ENCODE measurements around the gene C18orf54.
"Not testable (repeated sequence)": the region's sequence is repeated elsewhere in the genome, so short reads cannot be mapped to it uniquely, and the experiment has no call there.

Gene C18orf54

GRCh38 chr18:54357660-54358494 is at the start of gene C18orf54, which contains the start of gene STARD6:
C18orf54 (plus strand) TSS chr18:54357906; CDS start chr18:54360573, 2,667 bp downstream.
STARD6 (minus strand) TSS chr18:54357858; CDS start chr18:54354573, 3,285 bp downstream.
- DNase-seq (ENCODE audit: low spot score) = peak; percentile 94

- not testable (repeated sequence) for DNase-seq (ENCODE audit: low spot score)
Observed at GRCh38 chr18:54309564-54309963, 48.1 kb upstream of the C18orf54 start.

GRCh38 chr18:54316071-54316820 is 41.5 kb upstream of the C18orf54 start:
- DNase-seq (ENCODE audit: low spot score) = no peak

GRCh38 chr18:54323561-54323960 is 34.1 kb upstream of the C18orf54 start:
- no peak for DNase-seq (ENCODE audit: low spot score)

GRCh38 chr18:54323970-54324369 is 33.7 kb upstream of the C18orf54 start:
- no peak for DNase-seq (ENCODE audit: low spot score)

- no peak for DNase-seq (ENCODE audit: low spot score)
Observed at GRCh38 chr18:54327818-54328217, 29.9 kb upstream of the C18orf54 start.

GRCh38 chr18:54329787-54330186 is 27.9 kb upstream of the C18orf54 start:
- DNase-seq (ENCODE audit: low spot score) = no peak

GRCh38 chr18:54330768-54331548 is 26.7 kb upstream of the C18orf54 start:
- no peak for DNase-seq (ENCODE audit: low spot score)

- DNase-seq (ENCODE audit: low spot score) = no peak
Observed at GRCh38 chr18:54335638-54336173, 22.0 kb upstream of the C18orf54 start.

GRCh38 chr18:54338230-54338629 is 19.5 kb upstream of the C18orf54 start:
- DNase-seq (ENCODE audit: low spot score) = no peak

GRCh38 chr18:54351186-54351585 is 6.5 kb upstream of the C18orf54 start:
- no peak for DNase-seq (ENCODE audit: low spot score)

GRCh38 chr18:54357082-54357659 is 535 bp upstream of the C18orf54 start:
- DNase-seq (ENCODE audit: low spot score) = no peak

GRCh38 chr18:54358495-54359040 is 862 bp downstream of the C18orf54 start:
- DNase-seq (ENCODE audit: low spot score) = peak; percentile 37

- no peak for DNase-seq (ENCODE audit: low spot score)
Observed at GRCh38 chr18:54359233-54359632, 1.5 kb downstream of the C18orf54 start.

- no peak for DNase-seq (ENCODE audit: low spot score)
Observed at GRCh38 chr18:54360406-54360805, 2.7 kb downstream of the C18orf54 start.

GRCh38 chr18:54378057-54378456 is 20.4 kb downstream of the C18orf54 start:
- DNase-seq (ENCODE audit: low spot score) = no peak

GRCh38 chr18:54381640-54382039 is 23.9 kb downstream of the C18orf54 start:
- no peak for DNase-seq (ENCODE audit: low spot score)

- no peak for DNase-seq (ENCODE audit: low spot score)
Observed at GRCh38 chr18:54382076-54382475, 24.4 kb downstream of the C18orf54 start.

- no peak for DNase-seq (ENCODE audit: low spot score)
Observed at GRCh38 chr18:54382733-54383252, 25.1 kb downstream of the C18orf54 start.

- DNase-seq (ENCODE audit: low spot score) = no peak
Observed at GRCh38 chr18:54386043-54386442, 28.3 kb downstream of the C18orf54 start.
